ENCODE measurements around the gene LCN12. TPM values are rescaled to one million over a fixed set of nuclear protein-coding genes. Genes with fewer than 3 reads are reported as not detected.

LCN12 gene
- polyA plus RNA-seq, 1 donor from 2014 or later = 2.9 TPM

GRCh38 chr9:136995772-136996311 lies 43.8 kb downstream of the LCN12 start:
- TF ChIP-seq EP300 (conservative IDR thresholded peaks at IDR 0.05; ENCODE audit: poor library complexity, severe bottlenecking) = no peak
- TF ChIP-seq MXI1 (conservative IDR thresholded peaks at IDR 0.05; ENCODE audit: poor library complexity, severe bottlenecking) = no peak
- no peak for TF ChIP-seq REST (IDR thresholded peaks at IDR 0.05; ENCODE audit: borderline replicate concordance)
- TF ChIP-seq SMC3 (conservative IDR thresholded peaks at IDR 0.05; ENCODE audit: poor library complexity) = no peak
- no peak for TF ChIP-seq TAF1 (IDR thresholded peaks at IDR 0.05; ENCODE audit: low read depth)
- TF ChIP-seq EZH2 (IDR thresholded peaks at IDR 0.05; ENCODE audit: borderline replicate concordance, insufficient read depth, low read length, poor library complexity, severe bottlenecking) = no peak
- no peak for TF ChIP-seq POLR2AphosphoS5 (IDR thresholded peaks at IDR 0.05)
- no peak for TF ChIP-seq RAD21 (conservative IDR thresholded peaks at IDR 0.05)
- TF ChIP-seq, protein P1, sequence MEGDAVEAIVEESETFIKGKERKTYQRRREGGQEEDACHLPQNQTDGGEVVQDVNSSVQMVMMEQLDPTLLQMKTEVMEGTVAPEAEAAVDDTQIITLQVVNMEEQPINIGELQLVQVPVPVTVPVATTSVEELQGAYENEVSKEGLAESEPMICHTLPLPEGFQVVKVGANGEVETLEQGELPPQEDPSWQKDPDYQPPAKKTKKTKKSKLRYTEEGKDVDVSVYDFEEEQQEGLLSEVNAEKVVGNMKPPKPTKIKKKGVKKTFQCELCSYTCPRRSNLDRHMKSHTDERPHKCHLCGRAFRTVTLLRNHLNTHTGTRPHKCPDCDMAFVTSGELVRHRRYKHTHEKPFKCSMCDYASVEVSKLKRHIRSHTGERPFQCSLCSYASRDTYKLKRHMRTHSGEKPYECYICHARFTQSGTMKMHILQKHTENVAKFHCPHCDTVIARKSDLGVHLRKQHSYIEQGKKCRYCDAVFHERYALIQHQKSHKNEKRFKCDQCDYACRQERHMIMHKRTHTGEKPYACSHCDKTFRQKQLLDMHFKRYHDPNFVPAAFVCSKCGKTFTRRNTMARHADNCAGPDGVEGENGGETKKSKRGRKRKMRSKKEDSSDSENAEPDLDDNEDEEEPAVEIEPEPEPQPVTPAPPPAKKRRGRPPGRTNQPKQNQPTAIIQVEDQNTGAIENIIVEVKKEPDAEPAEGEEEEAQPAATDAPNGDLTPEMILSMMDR (IDR thresholded peaks at IDR 0.05; ENCODE audit: poor library complexity, severe bottlenecking) = no peak
- H2AFZ ChIP-seq (ENCODE audit: low read depth, low read length) = no peak overlapping the region
- H3K4me3 ChIP-seq (ENCODE audit: low read length) = no peak overlapping the region
- H3K4me2 ChIP-seq (ENCODE audit: low read length) = no peak overlapping the region
- no peaks in the 10 kb centered on the region for H3K27me3 ChIP-seq (ENCODE audit: insufficient read depth, low read depth, low read length)
- H3K9ac ChIP-seq (ENCODE audit: low read length) = no peak overlapping the region
- no peaks in the 10 kb centered on the region for H3K9me2 ChIP-seq (ENCODE audit: insufficient read depth, low read length)
- no peaks in the 10 kb centered on the region for H4K20me1 ChIP-seq (ENCODE audit: insufficient read depth)
- no peaks in the 10 kb centered on the region for H3K36me3 ChIP-seq (ENCODE audit: insufficient read depth, low read length)
- no peaks in the 10 kb centered on the region for H3F3A ChIP-seq (ENCODE audit: insufficient read depth, low read length, poor library complexity, severe bottlenecking)
- H3K9me3 ChIP-seq (ENCODE audit: low read length) = no peaks in the 10 kb centered on the region
- no peak overlapping the region for H3K27ac ChIP-seq (ENCODE audit: low read length)
- no peaks in the 10 kb centered on the region for H3K79me2 ChIP-seq (replicated peaks; ENCODE audit: insufficient read depth, low read length)

DNA sequence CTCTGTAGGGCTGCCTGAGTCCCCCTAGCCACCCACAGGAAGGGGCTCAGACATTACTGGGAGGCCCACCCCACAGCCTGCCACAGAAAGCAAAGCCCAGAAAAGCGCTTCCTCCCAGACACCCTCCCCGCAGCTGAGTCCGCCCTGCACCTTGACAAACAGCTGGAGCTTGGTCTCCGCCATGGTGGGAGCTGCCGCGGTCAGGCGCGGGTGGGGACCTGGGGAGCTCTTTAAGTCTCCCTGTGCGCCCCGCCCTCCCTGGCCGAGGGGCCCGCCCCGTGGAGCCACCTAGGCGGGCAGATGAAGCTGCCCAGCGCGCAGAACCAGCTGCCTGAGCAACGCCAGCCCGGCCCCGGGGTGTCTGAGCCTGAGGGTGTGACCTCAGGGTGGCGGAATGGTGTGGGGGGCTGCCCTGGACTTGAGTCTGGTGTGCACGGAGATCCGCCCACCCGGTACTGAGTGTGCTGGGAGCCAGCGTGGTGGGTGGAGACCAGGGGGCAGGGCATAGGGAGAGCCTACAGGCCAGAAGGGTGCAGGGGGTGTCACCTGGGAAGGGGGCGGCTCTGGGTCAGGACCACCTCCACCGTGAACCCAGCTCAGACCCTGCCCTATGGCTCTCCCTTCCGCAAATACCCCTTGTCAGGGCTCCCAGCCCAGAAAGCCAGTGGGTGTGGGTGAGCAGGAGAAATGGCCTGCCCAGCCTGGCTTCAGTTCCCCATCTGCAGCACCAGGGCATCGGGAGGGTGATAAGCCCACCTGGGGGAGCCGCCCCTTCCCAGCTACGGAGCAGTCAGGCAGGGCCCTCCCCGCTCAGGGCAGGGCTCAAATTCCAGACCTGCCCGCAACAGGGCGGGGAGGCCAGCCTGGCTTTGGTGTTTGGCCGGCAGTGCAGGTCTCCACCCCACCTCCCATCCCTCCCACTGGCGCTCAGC lies 44.6 kb downstream of the LCN12 start, which contains the start of gene CLIC3:
CLIC3 (minus strand) TSS at position 208 of the 932 bp plus-strand sequence; CDS start at position 183, 25 bp downstream.
- no peak within 1 kb of the TSS for H3K4me2 ChIP-seq (ENCODE audit: low read length)
- H3K36me3 ChIP-seq (ENCODE audit: insufficient read depth, low read length) = no peaks in the 10 kb centered on the region

More for the DNA sequence above, 44.6 kb downstream of the LCN12 start, which contains the start of gene CLIC3:
- Histone ChIP-seq H3K9ac (ENCODE audit: low read length) (no peak within 1 kb of the TSS), H2AFZ (ENCODE audit: low read depth, low read length) (no peak within 1 kb of the TSS), H3K27ac (ENCODE audit: low read length) (no peak within 1 kb of the TSS), H3F3A (ENCODE audit: insufficient read depth, low read length, poor library complexity, severe bottlenecking) (no peaks in the 10 kb centered on the region), H3K9me2 (ENCODE audit: insufficient read depth, low read length) (no peaks in the 10 kb centered on the region), H3K79me2 (replicated peaks; ENCODE audit: insufficient read depth, low read length) (no peaks in the 10 kb centered on the region), H3K27me3 (ENCODE audit: insufficient read depth, low read depth, low read length) (no peaks in the 10 kb centered on the region), H3K9me3 (ENCODE audit: low read length) (no peaks in the 10 kb centered on the region), H3K4me3 (ENCODE audit: low read length) (no peak within 1 kb of the TSS), H4K20me1 (ENCODE audit: insufficient read depth) (no peaks in the 10 kb centered on the region)
- TF ChIP-seq EZH2 (IDR thresholded peaks at IDR 0.05; ENCODE audit: borderline replicate concordance, insufficient read depth, low read length, poor library complexity, severe bottlenecking) (no peak), RAD21 (conservative IDR thresholded peaks at IDR 0.05) (no peak), REST (IDR thresholded peaks at IDR 0.05; ENCODE audit: borderline replicate concordance) (no peak), MXI1 (conservative IDR thresholded peaks at IDR 0.05; ENCODE audit: poor library complexity, severe bottlenecking) (no peak), EP300 (conservative IDR thresholded peaks at IDR 0.05; ENCODE audit: poor library complexity, severe bottlenecking) (no peak)
- TF ChIP-seq, protein P1 (IDR thresholded peaks at IDR 0.05; ENCODE audit: poor library complexity, severe bottlenecking) = no peak

Data from neural cell (in vitro differentiated cells).